Hepatocyte (in vitro differentiated cells): ENCODE results near the gene KLC4. TPM values are rescaled to one million over a fixed set of nuclear protein-coding genes. Genes with fewer than 3 reads are reported as not detected.
A peak's percentile ranks its signal among the peaks of the same experiment; 100 is the strongest.

Source experiments
- DNase-seq: peaks from one replicate; pipeline ENCODE4 v3.0.0-alpha.2; 2016; ENCODE audit warnings: low spot score
- H2AFZ ChIP-seq: fragments of 200-600 bp; sonication (generic); 2 replicates; pipeline ENCODE4 v1.6.0; 2016; ENCODE audit warnings: antibody characterized with exemption, mild to moderate bottlenecking
- H3K27ac ChIP-seq: fragments of 200-600 bp; sonication (generic); 2 replicates; pipeline ENCODE4 v1.5.1; 2016; ENCODE audit warnings: mild to moderate bottlenecking
- H3K27me3 ChIP-seq: fragments of 200-600 bp; sonication (generic); 2 replicates; pipeline ENCODE4 v1.6.1; 2016
- H3K36me3 ChIP-seq: fragments of 200-600 bp; sonication (generic); replicated peaks from 2 replicates; pipeline ENCODE4 v1.5.1; 2016; ENCODE audit warnings: low read depth; ENCODE audit not compliant: insufficient read depth
- H3K4me1 ChIP-seq: fragments of 200-600 bp; sonication (generic); 2 replicates; pipeline ENCODE4 v1.5.1; 2016; ENCODE audit warnings: mild to moderate bottlenecking, moderate library complexity; ENCODE audit not compliant: insufficient read depth
- H3K4me2 ChIP-seq: fragments of 200-600 bp; sonication (generic); 2 replicates; pipeline ENCODE4 v1.6.0; 2016
- H3K4me3 ChIP-seq: fragments of 200-600 bp; sonication (generic); 2 replicates; pipeline ENCODE4 v1.5.1; 2016; ENCODE audit warnings: mild to moderate bottlenecking
- H3K79me2 ChIP-seq: fragments of 200-600 bp; sonication (generic); 2 replicates; pipeline ENCODE4 v1.6.0; 2017; ENCODE audit warnings: mild to moderate bottlenecking
- H3K9me2 ChIP-seq: fragments of 200-600 bp; sonication (generic); replicated peaks from 2 replicates; pipeline ENCODE4 v1.6.0; 2017; ENCODE audit warnings: mild to moderate bottlenecking; ENCODE audit not compliant: insufficient read depth
- H3K9me3 ChIP-seq: fragments of 200-600 bp; sonication (generic); 2 replicates; pipeline ENCODE4 v1.5.1; 2016; ENCODE audit warnings: low read depth, mild to moderate bottlenecking
- H4K20me1 ChIP-seq: fragments of 200-600 bp; sonication (generic); 2 replicates; pipeline ENCODE4 v1.6.0; 2016; ENCODE audit warnings: mild to moderate bottlenecking; ENCODE audit not compliant: insufficient read depth, poor library complexity, severe bottlenecking
- CTCF ChIP-seq: fragments of 200-600 bp; sonication (generic); IDR thresholded peaks from 2 replicates; pipeline ENCODE4 v1.5.1; 2016; ENCODE audit warnings: antibody characterized with exemption, mild to moderate bottlenecking; ENCODE audit not compliant: poor library complexity
- EZH2 ChIP-seq: fragments of 200-600 bp; sonication (generic); IDR thresholded peaks from 2 replicates; pipeline ENCODE4 v1.6.1; 2016; ENCODE audit warnings: antibody characterized with exemption, mild to moderate bottlenecking, borderline replicate concordance
- EZH2phosphoT487 ChIP-seq: fragments of 200-600 bp; sonication (generic); IDR thresholded peaks from one replicate; pipeline ENCODE4 v1.6.1; 2018; ENCODE audit warnings: antibody characterized with exemption, mild to moderate bottlenecking, low read depth, moderate library complexity; ENCODE audit not compliant: unreplicated experiment, severe bottlenecking
- WGBS: methylation state at CpG from one replicate; pipeline ENCODE4 v1.1.6; 2016; ENCODE audit warnings: low lambda C conversion rate; ENCODE audit errors: missing lambda C conversion rate; 5-methylcytosine and 5-hydroxymethylcytosine counted together
- polyA plus RNA-seq: library from polyadenylated mRNA; unstranded; fragments of >200 nt; fragmentation: Nextera tagmentation; extraction: Ambion mirVana; gene quantifications from 2 replicates; pipeline ENCODE4 v1.2.1, GENCODE V29; 2016
- total RNA-seq: library from RNA; depleted of rRNA; stranded (reverse); fragments of >200 nt; gene quantifications from 2 replicates; pipeline ENCODE4 v1.2.3, GENCODE V29; 2014

Gene KLC4
- total and polyA plus RNA-seq, 2 experiments from 2014 or later, result 67.5 to 73.4 TPM

DNA sequence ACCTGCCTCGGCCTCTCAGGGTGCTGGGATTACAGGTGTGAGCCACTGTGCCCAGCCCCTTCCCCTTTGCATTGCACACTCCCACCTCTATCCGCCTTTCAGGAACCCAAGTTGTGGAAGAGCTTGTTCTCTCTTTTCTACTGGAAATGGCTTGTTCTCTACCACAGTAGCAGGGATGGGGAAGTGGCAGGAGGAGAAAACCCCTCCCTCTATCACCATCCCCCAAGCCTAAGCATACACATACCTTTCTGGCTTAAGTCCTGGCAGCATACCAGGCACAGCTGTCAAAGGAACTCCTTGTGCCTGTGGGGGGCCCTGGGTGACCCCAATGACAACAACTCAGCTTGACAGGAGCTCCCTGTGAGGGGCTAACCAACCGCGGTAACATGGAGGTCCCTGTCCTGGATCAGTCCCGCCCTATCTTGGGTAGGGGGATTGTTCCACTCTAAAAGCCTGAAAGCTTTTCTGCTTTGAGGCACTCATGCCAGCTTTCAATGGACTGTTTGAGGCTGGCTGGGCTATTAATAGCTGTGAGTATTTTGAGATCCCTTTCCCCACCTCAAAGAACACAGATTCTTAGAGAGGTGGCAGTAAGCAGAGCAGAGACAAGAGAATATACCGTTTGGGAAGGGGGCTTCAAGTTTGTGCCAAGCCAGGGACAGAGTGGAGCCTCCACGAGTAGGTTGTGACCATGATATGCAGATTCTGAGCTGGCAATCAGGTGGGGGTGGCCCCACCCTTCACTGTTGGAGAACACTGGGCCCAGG, 43.1 kb upstream of the KLC4 start:
- H2AFZ ChIP-seq, result no peak overlapping the region
- H4K20me1 ChIP-seq, result peaks cover 3% of the 10 kb centered on the region
- WGBS, result 96% methylated on average over 7 of the region's 7 CpGs
- peaks cover 15% of the 10 kb centered on the region for H3K4me1 ChIP-seq
- TF ChIP-seq CTCF (no peak), EZH2 (no peak), EZH2phosphoT487 (no peak)
- no peaks in the 10 kb centered on the region for H3K36me3 ChIP-seq
- no peak overlapping the region for H3K27ac ChIP-seq
- no peak for DNase-seq
- peaks cover 54% of the 10 kb centered on the region for H3K79me2 ChIP-seq
- H3K4me3 ChIP-seq, result no peak overlapping the region
- H3K9me2 ChIP-seq, result no peaks in the 10 kb centered on the region
- H3K27me3 ChIP-seq, result no peaks in the 10 kb centered on the region
- peak overlapping the region; percentile 33 for H3K4me2 ChIP-seq
- H3K9me3 ChIP-seq, result no peaks in the 10 kb centered on the region

GRCh38 chr6:43016943-43017334, 42.5 kb upstream of the KLC4 start:
- Histone ChIP-seq H3K9me3 (no peaks in the 10 kb centered on the region), H3K79me2 (peaks cover 57% of the 10 kb centered on the region), H3K36me3 (no peaks in the 10 kb centered on the region), H3K4me3 (no peak overlapping the region), H3K9me2 (no peaks in the 10 kb centered on the region), H3K4me2 (no peak overlapping the region), H2AFZ (no peak overlapping the region), H3K27ac (no peak overlapping the region), H3K4me1 (peaks cover 15% of the 10 kb centered on the region), H3K27me3 (no peaks in the 10 kb centered on the region), H4K20me1 (peaks cover 3% of the 10 kb centered on the region)
- 93% methylated on average over 12 of the region's 12 CpGs for WGBS
- TF ChIP-seq EZH2phosphoT487 (no peak), EZH2 (no peak), CTCF (no peak)
- no peak for DNase-seq

GRCh38 chr6:43019152-43019551, 40.3 kb upstream of the KLC4 start:
- H2AFZ ChIP-seq, result no peak overlapping the region
- peaks cover 66% of the 10 kb centered on the region for H3K79me2 ChIP-seq
- WGBS, result 98% methylated on average over 2 of the region's 2 CpGs
- no peak for DNase-seq
- H3K36me3 ChIP-seq, result no peaks in the 10 kb centered on the region
- H3K4me3 ChIP-seq, result no peak overlapping the region
- no peak for TF ChIP-seq EZH2phosphoT487
- TF ChIP-seq EZH2, result no peak
- TF ChIP-seq CTCF, result no peak
- no peaks in the 10 kb centered on the region for H3K27me3 ChIP-seq
- H3K4me2 ChIP-seq, result no peak overlapping the region
- H3K4me1 ChIP-seq, result peaks cover 21% of the 10 kb centered on the region
- H4K20me1 ChIP-seq, result peaks cover 7% of the 10 kb centered on the region
- H3K9me2 ChIP-seq, result no peaks in the 10 kb centered on the region
- no peaks in the 10 kb centered on the region for H3K9me3 ChIP-seq
- H3K27ac ChIP-seq, result no peak overlapping the region
